K562 (cell line): ENCODE data around the gene OSCP1.

Source experiments
- CBX5 ChIP-seq: IDR thresholded peaks from 2 replicates; pipeline ENCODE4 v1.6.1; 2014; ENCODE audit warnings: low read depth, borderline replicate concordance
- CCAR2 ChIP-seq: fragments of 200-400 bp; formaldehyde crosslinking; IDR thresholded peaks from 2 replicates; pipeline ENCODE4 v1.6.1; 2017; ENCODE audit warnings: mild to moderate bottlenecking, low read depth, low read length
- RFX5 ChIP-seq: IDR thresholded peaks from 2 replicates; pipeline ENCODE4 v1.6.1; 2011; ENCODE audit warnings: low read depth, mild to moderate bottlenecking, improper control_type of control experiment, low read length
- TARDBP ChIP-seq: fragments of 450-650 bp; IDR thresholded peaks from 2 replicates; pipeline ENCODE4 v1.6.1; 2016
- TF ChIP-seq, protein P1 (sequence below): fragments of 150-350 bp; IDR thresholded peaks from 2 replicates; pipeline ENCODE4 v1.6.1; 2014; ENCODE audit warnings: low read depth, mild to moderate bottlenecking, low read length, borderline replicate concordance

DNA sequence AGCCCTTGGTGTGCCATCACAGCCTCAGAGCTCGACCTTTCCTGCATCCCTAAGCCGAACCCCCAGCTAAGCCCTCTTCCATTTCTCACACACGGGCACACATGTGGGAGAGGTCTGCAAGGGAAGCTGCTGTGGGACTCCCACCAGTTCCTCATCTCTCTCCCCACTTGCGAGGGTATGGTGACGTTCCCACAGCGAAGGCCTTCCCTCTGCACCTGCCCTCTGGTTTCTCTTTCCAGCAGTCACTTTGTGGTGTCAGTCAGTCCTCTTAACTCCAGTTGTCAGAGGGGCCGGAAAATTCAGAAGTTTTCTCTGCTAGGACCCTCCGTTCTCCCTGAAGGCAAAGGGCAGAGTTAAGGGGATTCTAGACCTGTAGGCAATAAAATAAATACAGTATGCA is 59.0 kb downstream of the OSCP1 start:
- TF ChIP-seq RFX5 = no peak
- TF ChIP-seq TARDBP = no peak
- TF ChIP-seq, protein P1, sequence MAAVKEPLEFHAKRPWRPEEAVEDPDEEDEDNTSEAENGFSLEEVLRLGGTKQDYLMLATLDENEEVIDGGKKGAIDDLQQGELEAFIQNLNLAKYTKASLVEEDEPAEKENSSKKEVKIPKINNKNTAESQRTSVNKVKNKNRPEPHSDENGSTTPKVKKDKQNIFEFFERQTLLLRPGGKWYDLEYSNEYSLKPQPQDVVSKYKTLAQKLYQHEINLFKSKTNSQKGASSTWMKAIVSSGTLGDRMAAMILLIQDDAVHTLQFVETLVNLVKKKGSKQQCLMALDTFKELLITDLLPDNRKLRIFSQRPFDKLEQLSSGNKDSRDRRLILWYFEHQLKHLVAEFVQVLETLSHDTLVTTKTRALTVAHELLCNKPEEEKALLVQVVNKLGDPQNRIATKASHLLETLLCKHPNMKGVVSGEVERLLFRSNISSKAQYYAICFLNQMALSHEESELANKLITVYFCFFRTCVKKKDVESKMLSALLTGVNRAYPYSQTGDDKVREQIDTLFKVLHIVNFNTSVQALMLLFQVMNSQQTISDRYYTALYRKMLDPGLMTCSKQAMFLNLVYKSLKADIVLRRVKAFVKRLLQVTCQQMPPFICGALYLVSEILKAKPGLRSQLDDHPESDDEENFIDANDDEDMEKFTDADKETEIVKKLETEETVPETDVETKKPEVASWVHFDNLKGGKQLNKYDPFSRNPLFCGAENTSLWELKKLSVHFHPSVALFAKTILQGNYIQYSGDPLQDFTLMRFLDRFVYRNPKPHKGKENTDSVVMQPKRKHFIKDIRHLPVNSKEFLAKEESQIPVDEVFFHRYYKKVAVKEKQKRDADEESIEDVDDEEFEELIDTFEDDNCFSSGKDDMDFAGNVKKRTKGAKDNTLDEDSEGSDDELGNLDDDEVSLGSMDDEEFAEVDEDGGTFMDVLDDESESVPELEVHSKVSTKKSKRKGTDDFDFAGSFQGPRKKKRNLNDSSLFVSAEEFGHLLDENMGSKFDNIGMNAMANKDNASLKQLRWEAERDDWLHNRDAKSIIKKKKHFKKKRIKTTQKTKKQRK = no peak
- TF ChIP-seq CCAR2 = no peak
- TF ChIP-seq CBX5 = no peak
